NCI-H146 (cell line): Measurements from ENCODE around the gene LRGUK.
A peak's percentile ranks its signal among the peaks of the same experiment; 100 is the strongest.
"Not testable (repeated sequence)": the region's sequence is repeated elsewhere in the genome, so short reads cannot be mapped to it uniquely, and the experiment has no call there.

Experiments used
- DNase-seq: peaks from one replicate; lab custom pipeline; 2025; lab: John Stamatoyannopoulos, UW

LRGUK gene

DNA sequence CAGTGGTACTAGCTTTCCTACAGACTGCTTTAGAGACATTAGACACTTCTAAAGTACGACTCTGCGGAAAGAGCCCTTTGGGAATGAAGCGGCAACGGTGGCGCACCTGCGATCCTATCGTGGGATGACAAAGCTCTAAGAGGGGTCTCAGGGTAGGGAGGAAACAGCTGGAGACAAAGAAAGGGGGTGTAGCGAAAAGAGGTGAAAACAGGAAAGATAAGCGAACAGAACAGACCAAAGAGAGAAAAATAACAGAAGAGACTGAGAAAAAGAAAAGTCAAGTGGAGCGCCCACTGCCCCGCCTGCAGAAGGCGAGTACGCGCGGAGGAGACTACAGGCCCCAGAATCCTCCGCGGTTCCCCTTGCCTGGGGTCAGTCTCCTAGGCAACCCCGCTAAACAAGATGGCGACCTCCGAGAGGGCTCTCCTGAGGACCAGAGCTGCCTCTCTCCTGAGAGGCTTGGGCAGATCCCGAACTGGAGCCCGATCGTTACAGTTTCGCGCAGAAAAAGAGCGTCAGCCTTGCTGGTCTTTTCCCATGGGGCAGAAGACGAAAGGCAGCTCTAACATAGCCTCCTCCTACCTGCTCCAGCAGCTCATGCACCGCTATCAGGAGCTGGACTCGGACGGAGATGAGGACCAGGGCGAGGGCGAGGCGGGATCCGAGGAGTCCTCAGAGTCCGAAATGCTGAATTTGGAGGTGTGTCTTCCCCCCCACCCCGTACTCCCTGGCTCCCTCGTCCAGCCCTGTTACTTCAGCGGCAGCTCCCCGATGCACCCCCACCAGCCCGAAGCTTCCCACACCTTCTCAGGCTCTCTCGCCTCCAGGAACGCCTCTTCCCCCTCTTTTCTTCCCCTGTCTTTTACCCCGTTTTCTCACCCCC, at the start of gene LRGUK:
Gene LRGUK (plus strand): TSS at position 375 of the 883 bp plus-strand sequence. CDS start 28 bp downstream, at position 403.
- DNase-seq, result peak; percentile 70

- not testable (repeated sequence) for DNase-seq
Observed at GRCh38 chr7:134077560-134077959, 49.6 kb upstream of the LRGUK start.

GRCh38 chr7:134078991-134079390, 48.1 kb upstream of the LRGUK start:
- DNase-seq, result no peak

DNA sequence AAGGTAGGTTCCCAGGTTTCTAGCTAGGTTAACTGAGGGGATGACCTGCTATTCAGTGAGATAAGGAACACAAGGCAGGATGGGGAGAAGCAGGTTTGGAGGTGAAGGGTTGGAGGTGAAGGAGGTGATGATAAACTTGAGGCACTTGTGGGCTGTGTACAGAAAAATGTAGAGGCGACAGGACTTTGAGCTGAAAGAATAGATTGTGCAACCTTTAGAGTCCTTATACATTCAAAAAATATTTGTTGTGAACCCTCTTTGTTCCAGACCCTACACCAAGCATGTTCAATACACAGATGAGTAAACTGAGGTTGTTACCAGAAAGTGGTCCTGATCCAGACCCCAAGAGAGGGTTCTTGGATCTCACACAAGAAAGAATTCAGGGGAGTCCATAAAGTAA, 45.4 kb upstream of the LRGUK start:
- DNase-seq, result no peak

GRCh38 chr7:134083766-134084487, 43.2 kb upstream of the LRGUK start:
- no peak for DNase-seq

GRCh38 chr7:134084488-134085144, 42.5 kb upstream of the LRGUK start:
- no peak for DNase-seq

DNA sequence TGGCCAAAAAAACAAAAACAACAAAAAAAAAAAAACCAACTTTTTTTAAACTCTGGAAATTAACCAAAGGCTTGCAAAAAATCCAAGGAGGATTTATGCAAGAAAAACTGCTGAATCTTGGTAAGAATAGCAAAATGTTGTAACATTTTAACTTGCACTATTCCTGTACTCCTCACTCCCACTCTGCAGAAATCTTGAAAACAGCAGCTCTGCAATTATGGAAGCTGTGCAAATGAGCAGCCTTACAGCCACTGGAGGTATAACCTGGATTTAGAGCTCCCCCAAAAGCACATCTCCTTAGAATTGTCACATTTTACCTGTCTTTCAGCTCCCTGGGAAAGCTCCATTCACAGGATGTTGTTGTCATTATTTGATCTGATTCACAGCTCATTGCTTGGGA, 41.8 kb upstream of the LRGUK start:
- no peak for DNase-seq

- DNase-seq, result no peak
Observed at GRCh38 chr7:134086998-134087735, 40.0 kb upstream of the LRGUK start.

- DNase-seq, result no peak
Observed at GRCh38 chr7:134088199-134088598, 38.9 kb upstream of the LRGUK start.

GRCh38 chr7:134089446-134089845, 37.7 kb upstream of the LRGUK start:
- DNase-seq, result no peak

DNA sequence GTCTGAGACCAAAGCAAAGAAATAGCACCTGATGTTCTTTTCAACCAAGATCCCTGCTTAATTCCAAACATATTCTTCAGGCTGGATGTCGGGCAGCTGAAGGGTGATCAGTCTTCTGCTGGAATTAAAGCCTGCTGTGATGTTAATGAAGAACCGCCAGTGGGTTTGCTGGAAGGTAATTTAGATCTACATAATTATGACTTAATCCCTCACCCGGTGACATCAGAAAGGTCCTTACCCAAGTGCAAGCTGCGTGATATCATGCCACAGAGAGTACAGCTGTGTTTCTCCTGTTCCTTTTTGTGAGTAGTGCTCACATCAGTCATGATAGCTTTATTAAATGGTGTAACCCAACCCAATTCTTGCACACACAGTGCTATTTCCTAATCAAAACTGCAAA, 29.1 kb upstream of the LRGUK start:
- no peak for DNase-seq

DNA sequence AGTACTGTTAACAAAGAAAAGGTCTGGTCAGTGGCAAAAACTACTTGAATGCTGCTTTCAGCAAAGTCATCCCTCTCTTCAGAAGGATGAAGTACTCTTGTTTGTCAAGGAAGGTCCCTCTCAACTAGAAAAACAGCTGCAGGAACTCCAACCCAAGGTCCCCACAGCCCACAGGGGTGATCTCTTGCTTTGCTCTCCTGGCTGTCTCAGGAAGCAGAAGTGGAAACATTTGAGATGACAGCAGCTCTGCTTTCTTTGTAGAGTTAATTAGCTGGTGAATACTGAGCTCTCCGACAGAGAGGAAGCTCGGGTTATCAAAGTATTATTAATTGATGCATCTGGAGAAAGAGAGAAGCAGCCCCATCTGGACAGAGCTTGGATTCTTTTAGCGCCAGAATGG, 25.4 kb upstream of the LRGUK start:
- no peak for DNase-seq

DNA sequence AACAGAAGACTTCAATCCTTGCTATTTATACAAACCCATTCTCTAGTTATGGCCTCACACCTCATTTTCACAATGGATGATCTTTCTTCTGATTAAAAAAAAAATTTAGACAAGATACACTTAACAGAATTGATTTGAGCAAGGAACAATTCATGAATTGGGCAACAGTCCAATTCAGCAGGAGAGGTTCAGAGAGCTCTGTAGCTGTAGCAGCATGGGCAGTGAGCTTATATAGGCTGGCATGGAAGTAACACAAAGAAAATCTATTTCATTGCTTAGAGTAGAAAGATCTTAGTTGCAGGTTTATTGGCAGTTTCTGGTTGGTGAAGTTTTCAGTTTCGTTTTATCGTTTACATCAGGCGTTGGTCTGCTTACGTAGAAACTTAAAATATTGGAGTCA, 23.0 kb upstream of the LRGUK start:
- no peak for DNase-seq

- DNase-seq, result no peak
Observed at GRCh38 chr7:134105841-134106240, 21.3 kb upstream of the LRGUK start.

DNA sequence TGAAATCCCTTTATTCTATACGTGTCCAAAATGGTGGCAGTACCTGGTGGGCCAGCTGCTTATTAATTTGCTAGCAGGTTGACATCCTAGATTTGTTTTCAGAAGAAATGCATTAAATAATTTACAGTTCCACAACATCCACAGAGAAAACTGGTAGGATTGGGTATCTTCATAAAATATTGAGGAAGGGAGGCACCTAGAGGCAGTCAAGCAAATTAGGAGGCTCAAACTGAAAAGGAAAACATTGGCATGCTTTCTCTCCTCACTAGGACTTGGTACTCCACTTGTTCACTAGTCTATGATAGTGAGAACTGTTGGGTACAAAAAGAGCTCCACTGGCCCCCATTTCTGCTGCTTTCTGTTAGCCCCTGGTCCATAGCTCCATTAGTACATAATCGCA, 18.3 kb upstream of the LRGUK start:
- no peak for DNase-seq

GRCh38 chr7:134113655-134114054, 13.5 kb upstream of the LRGUK start:
- no peak for DNase-seq

- DNase-seq, result no peak
Observed at GRCh38 chr7:134114992-134115391, 12.1 kb upstream of the LRGUK start.

- DNase-seq, result no peak
Observed at GRCh38 chr7:134120405-134120804, 6.7 kb upstream of the LRGUK start.

DNA sequence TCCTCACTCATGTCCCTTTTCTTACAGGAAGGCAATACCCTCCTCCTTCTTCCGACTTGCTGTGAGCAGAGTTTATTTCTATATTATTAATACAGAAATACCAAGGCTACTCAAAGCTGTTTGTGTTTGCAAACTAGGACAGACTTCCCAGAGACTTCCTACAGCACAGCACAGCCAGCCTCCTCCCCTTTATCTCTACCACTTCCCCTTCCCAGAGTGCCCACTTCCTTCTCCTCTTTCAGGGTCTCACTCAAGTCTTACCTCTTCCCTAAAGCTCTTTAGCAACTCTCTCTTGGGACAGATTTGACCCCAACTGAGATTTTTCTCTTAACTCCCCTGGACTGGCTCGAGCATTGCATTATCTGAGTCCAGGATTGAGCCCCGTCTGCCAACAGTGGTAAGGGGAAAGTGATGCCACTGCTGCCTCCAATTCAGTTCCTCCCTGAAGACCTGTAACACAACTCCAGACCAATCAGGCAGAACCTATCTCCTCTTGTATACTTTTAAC, 5.5 kb upstream of the LRGUK start:
- no peak for DNase-seq

GRCh38 chr7:134122980-134123379, 4.2 kb upstream of the LRGUK start:
- DNase-seq, result no peak

DNA sequence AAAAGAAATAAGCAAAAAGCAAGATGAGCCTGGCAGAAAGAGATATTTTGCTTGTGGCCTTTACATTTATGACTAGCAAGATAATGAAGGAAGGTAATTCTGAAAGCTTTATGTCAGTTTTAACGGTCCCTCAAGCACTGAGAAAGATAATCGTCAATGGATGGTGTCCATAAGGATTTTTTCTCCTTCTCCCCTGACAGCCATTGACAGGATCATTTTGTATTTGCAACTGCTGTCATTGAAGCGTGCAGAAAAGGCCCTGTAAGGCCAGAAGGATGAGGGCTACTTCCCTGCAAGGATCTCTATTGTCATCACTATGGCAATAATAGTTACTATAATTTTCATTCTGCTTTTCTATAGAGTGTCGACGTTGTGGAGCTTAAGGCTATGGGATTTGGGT, 994 bp upstream of the LRGUK start:
- DNase-seq, result no peak

DNA sequence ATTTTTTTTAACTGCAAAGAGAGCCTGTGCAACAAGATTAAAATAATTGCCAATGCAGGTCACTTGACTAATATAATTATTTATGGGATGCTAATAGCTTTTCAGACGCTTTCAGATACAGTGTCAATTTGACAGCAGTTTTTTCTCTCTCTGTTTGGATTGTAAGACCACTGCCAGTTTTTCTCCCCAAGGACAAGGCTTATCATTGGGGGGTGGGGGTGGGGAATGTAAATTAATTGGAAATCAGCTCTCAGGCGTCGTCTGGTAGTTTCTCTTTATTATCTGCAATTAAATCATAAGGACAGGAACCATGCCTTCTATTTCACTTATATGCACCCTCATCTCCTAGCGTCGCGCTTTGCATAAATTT, 559 bp upstream of the LRGUK start:
- DNase-seq, result no peak
